H1 (cell line): Measurements from ENCODE around the gene RAD51B. TPM values are rescaled to one million over a fixed set of nuclear protein-coding genes. Genes with fewer than 3 reads are reported as not detected.

Experiments
- EGR1 ChIP-seq: IDR thresholded peaks from 2 replicates; pipeline ENCODE4 v1.6.1; 2011; ENCODE audit warnings: low read depth, low read length, borderline replicate concordance
- HDAC6 ChIP-seq: IDR thresholded peaks from one replicate; pipeline ENCODE4 v1.7.1; 2012; ENCODE audit warnings: low read depth, mild to moderate bottlenecking, inconsistent platforms, low read length, moderate library complexity
- JUN ChIP-seq: IDR thresholded peaks from 2 replicates; pipeline ENCODE4 v1.6.1; 2011; ENCODE audit warnings: low read depth, mild to moderate bottlenecking, improper control_type of control experiment, low read length
- POLR2AphosphoS5 ChIP-seq: IDR thresholded peaks from 2 replicates; pipeline ENCODE4 v1.6.1; 2011; ENCODE audit warnings: low read depth, low read length
- SP4 ChIP-seq: IDR thresholded peaks from 2 replicates; pipeline ENCODE4 v1.6.1; 2012; ENCODE audit warnings: low read length, inconsistent platforms
- YY1 ChIP-seq: IDR thresholded peaks from 2 replicates; pipeline ENCODE4 v1.6.1; 2011; ENCODE audit warnings: low read depth, mild to moderate bottlenecking, low read length
- ZNF274 ChIP-seq: IDR thresholded peaks from 2 replicates; pipeline ENCODE4 v1.7.0; 2012; ENCODE audit warnings: low read length, borderline replicate concordance; ENCODE audit errors: extremely low read depth
- polyA plus RNA-seq, 7 experiments: library from polyadenylated mRNA; depleted of rRNA in 3 of 7; stranded (reverse) in 5 of 7; unstranded in 2 of 7; fragments of >200 nt in 5 of 7; fragments of 200-250 nt in 2 of 7; gene quantifications; 1 replicate in 5 of 7; 2 replicates in 1 of 7; 4 replicates in 1 of 7; pipeline versions ENCODE4 v1.2.1 to v1.2.3, GENCODE V29; 2011 to 2013; ENCODE audit warnings: missing spikeins in 2 of 7, mixed read lengths in 2 of 7
- total RNA-seq: library from RNA; stranded (reverse); fragmentation: NEBNext Ultra II Directional; extraction: Animal tissue kit (Norgen Biotek cat#: 25700); gene quantifications from 2 replicates; pipeline ENCODE4 v1.2.1, GENCODE V29; 2021

The RAD51B gene
- total and polyA plus RNA-seq, 2 of the 8 experiments (the other 6 are each of a cell fraction or from before 2014, with no cell fraction given): 3.9 to 14.9 TPM

DNA sequence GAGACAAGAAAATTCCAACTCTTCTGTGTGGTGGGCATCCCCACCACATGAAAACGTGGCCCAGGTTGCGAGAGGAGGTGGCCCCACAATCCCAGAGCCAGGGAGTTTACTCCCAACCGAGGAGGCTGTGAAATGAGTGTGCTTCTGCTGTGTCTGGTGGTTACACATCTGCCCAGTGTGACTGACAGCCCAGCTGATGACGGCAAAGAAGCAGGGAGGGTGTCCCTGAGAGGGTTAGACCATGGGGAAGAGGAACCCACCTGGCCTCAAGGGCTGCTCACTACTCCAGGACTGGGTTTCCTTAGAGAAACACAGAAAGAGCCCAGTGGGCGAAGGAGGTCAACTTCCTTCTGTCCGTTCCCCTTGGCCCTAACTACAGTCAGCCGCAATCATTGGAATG lies 948.7 kb downstream of the RAD51B start (continued):
- TF ChIP-seq EGR1 (no peak), YY1 (no peak), HDAC6 (no peak), SP4 (no peak), ZNF274 (no peak), POLR2AphosphoS5 (no peak), JUN (no peak)
- TF ChIP-seq, all 59 proteins: peak for 0
